Brain microvascular endothelial cell (primary cell): Measurements from ENCODE around the gene RET.

Experiments used
- DNase-seq: peaks from one replicate; pipeline ENCODE4 v3.0.0-alpha.2; 2020
- H3K27ac ChIP-seq: fragments of 250-450 bp; sonication (Bioruptor Pico); 2 replicates; pipeline ENCODE4 v1.5.1; 2020; ENCODE audit warnings: mild to moderate bottlenecking, moderate library complexity
- H3K27me3 ChIP-seq: fragments of 250-450 bp; sonication (Bioruptor Pico); replicated peaks from 2 replicates; pipeline ENCODE4 v1.5.1; 2020; ENCODE audit warnings: mild to moderate bottlenecking
- H3K36me3 ChIP-seq: fragments of 250-450 bp; sonication (Bioruptor Pico); replicated peaks from 2 replicates; pipeline ENCODE4 v1.5.1; 2020; ENCODE audit warnings: mild to moderate bottlenecking
- H3K4me3 ChIP-seq: 2 replicates; pipeline ENCODE4 v1.5.1; 2011; ENCODE audit warnings: low read depth, mild to moderate bottlenecking, control low read depth, low read length, moderate library complexity
- in situ Hi-C: cut with HindIII; loops from 2 replicates; pipeline ENCODE4 v1.10.0; 2017; ENCODE audit warnings: low sequenced_read_pairs, low pct_ligation_motif_present
- TF ChIP-seq, protein P1 (sequence below): IDR thresholded peaks from 2 replicates; pipeline ENCODE4 v1.5.1; 2011; ENCODE audit warnings: low read depth, mild to moderate bottlenecking, moderate library complexity, low read length, control low read depth, inconsistent platforms; ENCODE audit errors: missing control alignments

Gene RET

DNA sequence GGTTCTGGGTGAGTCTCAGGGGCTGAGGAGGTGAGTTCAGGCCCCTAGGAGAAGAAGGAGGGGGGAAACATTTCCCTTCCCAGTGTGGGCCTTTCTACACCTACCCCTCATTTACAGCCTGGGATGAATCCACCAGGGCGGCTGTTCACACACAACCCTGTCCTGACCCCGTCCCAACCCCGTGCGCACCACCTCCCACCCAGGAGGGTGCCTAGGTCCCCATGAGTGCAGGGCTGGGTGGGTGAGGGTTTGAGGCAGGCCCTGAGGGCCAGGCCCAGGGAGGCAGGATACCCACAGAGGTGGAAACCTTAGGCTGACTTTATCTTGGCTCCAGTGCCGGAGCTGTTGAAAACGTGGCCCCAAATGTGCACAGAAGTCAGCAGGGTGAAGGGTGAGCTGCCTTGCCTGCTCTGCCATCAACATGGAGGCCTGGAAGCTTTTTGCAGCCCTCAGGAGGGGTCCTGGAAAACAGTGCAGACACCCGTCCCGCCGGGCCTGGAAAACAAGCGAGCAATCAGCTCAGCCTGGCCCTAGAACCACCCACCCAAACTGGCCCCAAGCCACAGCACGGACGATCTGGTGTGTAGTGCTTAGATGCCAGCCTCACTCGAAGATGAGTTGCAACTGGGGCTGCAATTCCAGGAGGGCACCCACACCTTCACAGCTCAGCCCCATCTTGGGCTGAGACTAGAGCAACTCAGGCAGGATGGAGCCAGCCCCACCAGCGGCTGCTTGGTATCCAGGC lies 9.3 kb upstream of the RET start:
- Histone ChIP-seq H3K36me3 (no peaks in the 10 kb centered on the region), H3K4me3 (no peak overlapping the region), H3K27ac (no peak overlapping the region), H3K27me3 (no peaks in the 10 kb centered on the region)
- no peak for DNase-seq
- TF ChIP-seq, protein P1, sequence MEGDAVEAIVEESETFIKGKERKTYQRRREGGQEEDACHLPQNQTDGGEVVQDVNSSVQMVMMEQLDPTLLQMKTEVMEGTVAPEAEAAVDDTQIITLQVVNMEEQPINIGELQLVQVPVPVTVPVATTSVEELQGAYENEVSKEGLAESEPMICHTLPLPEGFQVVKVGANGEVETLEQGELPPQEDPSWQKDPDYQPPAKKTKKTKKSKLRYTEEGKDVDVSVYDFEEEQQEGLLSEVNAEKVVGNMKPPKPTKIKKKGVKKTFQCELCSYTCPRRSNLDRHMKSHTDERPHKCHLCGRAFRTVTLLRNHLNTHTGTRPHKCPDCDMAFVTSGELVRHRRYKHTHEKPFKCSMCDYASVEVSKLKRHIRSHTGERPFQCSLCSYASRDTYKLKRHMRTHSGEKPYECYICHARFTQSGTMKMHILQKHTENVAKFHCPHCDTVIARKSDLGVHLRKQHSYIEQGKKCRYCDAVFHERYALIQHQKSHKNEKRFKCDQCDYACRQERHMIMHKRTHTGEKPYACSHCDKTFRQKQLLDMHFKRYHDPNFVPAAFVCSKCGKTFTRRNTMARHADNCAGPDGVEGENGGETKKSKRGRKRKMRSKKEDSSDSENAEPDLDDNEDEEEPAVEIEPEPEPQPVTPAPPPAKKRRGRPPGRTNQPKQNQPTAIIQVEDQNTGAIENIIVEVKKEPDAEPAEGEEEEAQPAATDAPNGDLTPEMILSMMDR = no peak
- in situ Hi-C loops = no loop called here

DNA sequence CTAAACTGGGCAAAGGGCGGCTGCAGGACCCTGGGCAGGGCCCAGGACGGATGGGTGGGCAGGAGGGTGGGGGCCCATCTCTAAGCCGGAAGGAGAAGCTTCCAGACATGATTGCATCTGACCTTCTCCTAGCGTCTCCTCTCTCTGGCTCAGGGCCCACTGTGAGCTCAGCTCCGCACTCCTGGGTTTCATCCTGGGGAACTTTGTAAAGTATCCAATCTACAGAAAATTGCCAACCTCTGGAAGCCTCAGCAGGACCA lies 8.8 kb upstream of the RET start:
- no peak overlapping the region for H3K27ac ChIP-seq
- H3K4me3 ChIP-seq = no peak overlapping the region
- TF ChIP-seq, protein P1 = no peak
- DNase-seq = no peak
- no peaks in the 10 kb centered on the region for H3K36me3 ChIP-seq
- H3K27me3 ChIP-seq = no peaks in the 10 kb centered on the region
- in situ Hi-C loops = no loop called here

DNA sequence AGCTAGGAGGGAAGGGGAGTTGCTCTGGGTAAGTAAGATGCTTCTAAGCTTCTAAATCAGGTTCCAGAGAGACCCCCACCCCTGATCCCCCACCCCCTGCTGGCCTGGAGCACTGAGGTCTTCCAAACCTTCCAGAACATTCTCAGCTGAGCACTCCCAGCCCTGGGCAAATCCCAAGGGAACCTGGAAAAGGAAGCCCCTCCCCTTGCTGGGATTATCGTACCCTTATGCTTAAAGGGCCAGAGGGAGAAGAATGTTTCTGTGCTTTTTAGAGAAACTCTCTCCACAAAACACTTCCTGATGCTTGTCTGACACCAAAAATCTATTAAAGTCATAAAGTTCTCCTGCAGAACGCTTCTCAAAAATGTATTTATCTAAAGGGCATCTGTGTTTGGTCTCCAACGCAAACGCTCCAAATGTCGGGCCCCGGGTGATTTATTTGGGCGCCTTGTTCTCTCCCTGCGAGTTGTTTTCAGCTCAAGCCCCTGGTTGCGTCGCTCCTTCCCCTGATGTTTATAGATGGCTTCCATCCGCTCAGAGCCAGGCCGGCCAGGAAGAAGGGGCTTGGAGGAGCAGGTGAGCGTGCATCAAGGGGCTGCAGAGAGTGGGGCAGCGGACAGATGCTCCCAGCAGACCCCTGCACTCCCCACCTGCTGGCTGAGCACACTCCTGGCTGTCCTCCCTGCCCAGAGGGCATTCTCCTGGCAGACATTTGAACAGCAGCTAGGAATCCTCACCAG lies 8.2 kb upstream of the RET start:
- in situ Hi-C loops = no loop called here
- no peaks in the 10 kb centered on the region for H3K27me3 ChIP-seq
- DNase-seq = no peak
- H3K4me3 ChIP-seq = no peak overlapping the region
- no peaks in the 10 kb centered on the region for H3K36me3 ChIP-seq
- TF ChIP-seq, protein P1 = no peak
- H3K27ac ChIP-seq = no peak overlapping the region

DNA sequence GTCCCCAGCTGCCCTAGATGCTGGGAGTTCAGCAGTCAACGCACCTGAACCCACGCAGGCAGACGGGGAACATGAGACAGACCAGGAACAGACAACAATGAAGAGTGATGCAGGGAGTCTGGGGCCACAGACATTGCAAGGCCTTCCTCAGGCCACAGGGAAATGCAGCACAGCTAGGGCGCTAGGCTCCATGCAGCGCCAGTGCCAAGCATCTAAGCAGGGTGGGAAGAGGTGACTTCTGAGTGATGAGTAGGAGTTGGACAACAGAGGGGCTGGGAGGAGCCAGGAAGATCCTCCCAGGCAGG lies 7.7 kb upstream of the RET start:
- Histone ChIP-seq H3K27ac (no peak overlapping the region), H3K36me3 (no peaks in the 10 kb centered on the region), H3K27me3 (no peaks in the 10 kb centered on the region), H3K4me3 (no peak overlapping the region)
- in situ Hi-C loops = no loop called here
- TF ChIP-seq, protein P1 = no peak
- DNase-seq = no peak

DNA sequence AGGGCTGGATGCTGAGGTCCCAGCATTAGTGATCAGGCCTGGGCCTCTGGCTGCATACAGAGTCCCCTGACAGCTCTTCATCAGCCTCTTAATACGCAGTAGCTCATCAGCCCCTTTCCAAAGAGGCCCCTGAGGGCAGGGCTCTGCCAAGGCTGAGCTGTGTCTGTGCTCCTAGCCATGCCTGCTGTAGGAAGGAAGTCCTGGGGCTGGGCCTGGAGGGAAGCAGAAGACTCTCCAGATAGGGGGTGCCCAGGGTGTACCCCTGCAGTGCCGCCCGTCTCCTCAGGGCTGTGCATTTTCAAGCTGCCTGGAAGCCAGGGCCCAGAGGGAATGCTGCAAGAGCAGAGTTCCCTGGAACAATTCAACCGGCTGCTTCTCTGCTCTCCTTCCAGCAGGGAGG lies 7.3 kb upstream of the RET start:
- TF ChIP-seq, protein P1 = no peak
- Histone ChIP-seq H3K27me3 (no peaks in the 10 kb centered on the region), H3K4me3 (no peak overlapping the region), H3K27ac (no peak overlapping the region), H3K36me3 (no peaks in the 10 kb centered on the region)
- in situ Hi-C loops = no loop called here
- DNase-seq = no peak
